Tibial artery (tissue), 4 donors: ENCODE measurements around the gene FOXL1.

Experiments
- DNase-seq, 2 donors: peaks; one replicate each; pipeline ENCODE4 v3.0.0-alpha.2; 2019
- H3K27ac ChIP-seq, 2 donors: fragments of 200-600 bp; sonication (generic) in 1 of 2; 1 replicate in 1 of 2; 2 replicates in 1 of 2; pipeline ENCODE4 v1.5.1; 2018 to 2019; ENCODE audit warnings: mild to moderate bottlenecking in 1 of 2
- H3K27me3 ChIP-seq, 2 donors: fragments of 200-600 bp; sonication (generic) in 1 of 2; one replicate each; pipeline versions ENCODE4 v1.5.1 to v1.6.0; 2016 to 2019
- H3K36me3 ChIP-seq, 3 donors: fragments of 200-600 bp; sonication (generic) in 2 of 3; one replicate each; pipeline ENCODE4 v1.5.1; 2016 to 2019; ENCODE audit warnings: mild to moderate bottlenecking in 2 of 3
- H3K4me1 ChIP-seq, 4 donors: fragments of 200-600 bp; sonication (generic) in 2 of 4; 1 replicate in 3 of 4; 2 replicates in 1 of 4; pipeline ENCODE4 v1.5.1; 2016 to 2019
- H3K4me3 ChIP-seq, 2 donors: fragments of 200-600 bp; sonication (generic) in 1 of 2; 1 replicate in 1 of 2; 2 replicates in 1 of 2; pipeline ENCODE4 v1.5.1; 2018 to 2019; ENCODE audit warnings: mild to moderate bottlenecking in 2 of 2
- H3K9me3 ChIP-seq, 3 donors: fragments of 200-600 bp; sonication (generic) in 1 of 3; one replicate each; pipeline ENCODE4 v1.5.1; 2016 to 2019
- CTCF ChIP-seq, 2 experiments: fragments of 200-600 bp in 1 of 2; fragments of 450-650 bp in 1 of 2; IDR thresholded peaks; one replicate each; pipeline ENCODE4 v1.5.1; 2017 to 2019; ENCODE audit warnings: antibody characterized with exemption in 2 of 2, mild to moderate bottlenecking in 1 of 2, moderate library complexity in 1 of 2
- intact Hi-C: fragments of 100-400 bp; cut with DNase I; formaldehyde crosslinking; loops from one replicate; pipeline ENCODE4 v1.15.0; 2023; ENCODE audit warnings: low total_unique reads

Gene FOXL1

GRCh38 chr16:86532526-86532815, 45.9 kb upstream of the FOXL1 start:
- Histone ChIP-seq H3K27me3 (no peaks in the 10 kb centered on the region), H3K4me1 (no peaks in the 10 kb centered on the region), H3K9me3 (no peaks in the 10 kb centered on the region), H3K27ac (no peak overlapping the region), H3K36me3 (peaks cover 39 to 58% (median 57%) of the 10 kb centered on the region in 3 donors), H3K4me3 (no peak overlapping the region)
- DNase-seq, result no peak
- no peak for TF ChIP-seq CTCF (IDR thresholded peaks at IDR 0.05)
- intact Hi-C loops, result no loop called here

- Histone ChIP-seq H3K9me3 (no peaks in the 10 kb centered on the region), H3K4me3 (no peak overlapping the region), H3K36me3 (peaks cover 45 to 65% (median 63%) of the 10 kb centered on the region in 3 donors), H3K4me1 (no peaks in the 10 kb centered on the region), H3K27me3 (no peaks in the 10 kb centered on the region), H3K27ac (no peak overlapping the region)
- no peak for DNase-seq
- intact Hi-C loops, result no loop called here
- TF ChIP-seq CTCF (IDR thresholded peaks at IDR 0.05), result no peak
Measured at GRCh38 chr16:86533076-86533475, 45.3 kb upstream of the FOXL1 start.

GRCh38 chr16:86533767-86534351, 44.5 kb upstream of the FOXL1 start:
- H3K9me3 ChIP-seq, result no peaks in the 10 kb centered on the region
- H3K27me3 ChIP-seq, result no peaks in the 10 kb centered on the region
- H3K27ac ChIP-seq, result no peak overlapping the region
- no peak for TF ChIP-seq CTCF (IDR thresholded peaks at IDR 0.05)
- H3K4me3 ChIP-seq, result no peak overlapping the region
- DNase-seq, result no peak
- H3K36me3 ChIP-seq, result peaks cover 53 to 72% (median 71%) of the 10 kb centered on the region in 3 donors
- intact Hi-C loops, result no loop called here
- no peaks in the 10 kb centered on the region for H3K4me1 ChIP-seq

GRCh38 chr16:86534779-86535615, 43.4 kb upstream of the FOXL1 start:
- Histone ChIP-seq H3K36me3 (peaks cover 64 to 84% (median 83%) of the 10 kb centered on the region in 3 donors), H3K9me3 (no peaks in the 10 kb centered on the region), H3K4me3 (no peak overlapping the region), H3K27me3 (no peaks in the 10 kb centered on the region), H3K4me1 (no peaks in the 10 kb centered on the region), H3K27ac (no peak overlapping the region)
- no peak for TF ChIP-seq CTCF (IDR thresholded peaks at IDR 0.05)
- DNase-seq, result no peak
- intact Hi-C loops, result no loop called here

- intact Hi-C loops, result no loop called here
- DNase-seq, result no peak
- Histone ChIP-seq H3K4me1 (no peaks in the 10 kb centered on the region), H3K4me3 (no peak overlapping the region), H3K27ac (no peak overlapping the region), H3K9me3 (no peaks in the 10 kb centered on the region), H3K36me3 (peaks cover 66 to 91% (median 88%) of the 10 kb centered on the region in 3 donors), H3K27me3 (no peaks in the 10 kb centered on the region)
- TF ChIP-seq CTCF (IDR thresholded peaks at IDR 0.05), result no peak
Measured at GRCh38 chr16:86536621-86537020, 41.7 kb upstream of the FOXL1 start.
